IgD-negative memory B cell (primary cell): Measurements from ENCODE around the gene FOSL1. TPM values are rescaled to one million over a fixed set of nuclear protein-coding genes. Genes with fewer than 3 reads are reported as not detected.

Source experiments
- H3K27ac Mint-ChIP-seq, 3 donors: one replicate each; pipeline ENCODE4 v1.8.0; 2020 to 2022; ENCODE audit warnings: mild to moderate bottlenecking in 3 of 3, mixed read lengths in 3 of 3, moderate library complexity in 1 of 3
- H3K27me3 Mint-ChIP-seq: one replicate; pipeline ENCODE4 v1.8.0; 2021; ENCODE audit warnings: mixed read lengths
- H3K36me3 Mint-ChIP-seq: one replicate; pipeline ENCODE4 v1.8.0; 2020; ENCODE audit warnings: mild to moderate bottlenecking, mixed read lengths
- H3K4me1 Mint-ChIP-seq, 3 donors: one replicate each; pipeline ENCODE4 v1.8.0; 2020 to 2022; ENCODE audit warnings: mixed read lengths in 3 of 3, mild to moderate bottlenecking in 1 of 3
- H3K4me3 Mint-ChIP-seq, 4 donors: one replicate each; pipeline ENCODE4 v1.8.0; 2020 to 2022; ENCODE audit warnings: mild to moderate bottlenecking in 4 of 4, mixed read lengths in 4 of 4, moderate library complexity in 3 of 4
- H3K9me3 Mint-ChIP-seq, 3 donors: one replicate each; pipeline ENCODE4 v1.8.0; 2020 to 2021; ENCODE audit warnings: mixed read lengths in 3 of 3, mild to moderate bottlenecking in 1 of 3
- polyA plus RNA-seq: library from polyadenylated mRNA; unstranded; fragments of 300-500 nt; fragmentation: Illumina TruSeq; gene quantifications from one replicate; pipeline ENCODE4 v1.2.3, GENCODE V29; 2021

The FOSL1 gene
- polyA plus RNA-seq, 1 donor from 2014 or later: 0.79 TPM

DNA sequence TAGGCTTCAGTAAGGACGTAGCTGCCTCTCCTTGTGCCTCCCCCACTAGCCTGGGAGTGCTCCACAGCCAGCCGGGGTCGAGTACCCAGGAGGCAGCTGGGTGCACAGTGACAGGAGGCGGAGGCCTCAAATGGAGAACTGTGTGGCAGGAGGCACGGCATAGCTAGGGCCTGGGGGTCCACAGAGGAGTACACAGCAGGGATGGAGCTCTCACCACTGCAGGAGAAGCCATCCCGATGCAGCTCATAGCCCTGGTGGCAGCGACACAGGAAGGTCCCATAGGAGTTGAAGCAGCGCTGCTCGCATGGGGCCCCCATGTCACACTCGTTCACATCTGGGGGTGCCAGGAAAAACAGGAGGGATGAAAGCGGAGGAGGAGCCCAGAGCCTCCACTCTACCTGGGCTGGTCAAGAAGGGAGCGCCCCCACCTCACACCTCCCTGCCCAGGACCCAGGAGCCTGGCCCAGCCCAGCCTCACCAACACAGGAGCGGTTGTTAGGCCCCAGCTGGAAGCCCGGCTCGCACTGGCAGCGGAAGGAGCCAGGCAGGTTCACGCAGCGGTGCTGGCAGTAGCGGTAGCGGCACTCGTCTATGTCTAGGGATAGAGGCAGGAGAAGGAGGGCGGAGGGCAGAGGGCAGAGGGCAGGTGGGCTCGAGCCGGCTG, 30.4 kb downstream of the FOSL1 start:
- peaks cover 2% of the 10 kb centered on the region for H3K36me3 Mint-ChIP-seq
- H3K4me1 Mint-ChIP-seq: peaks cover 5 to 13% (median 12%) of the 10 kb centered on the region in 3 donors
- H3K27ac Mint-ChIP-seq: peak overlapping the region in 1 of 3 donors; percentile 18
- H3K27me3 Mint-ChIP-seq: peaks cover 5% of the 10 kb centered on the region
- H3K4me3 Mint-ChIP-seq: peak overlapping the region in 1 of 4 donors; percentile 60
- no peaks in the 10 kb centered on the region for H3K9me3 Mint-ChIP-seq

- Mint-ChIP-seq H3K4me3 (peak overlapping the region in 2 of 4 donors; percentile 33 to 60), H3K27ac (peak overlapping the region in 1 of 3 donors; percentile 45), H3K27me3 (peaks cover 5% of the 10 kb centered on the region)
Measured at GRCh38 chr11:65868907-65869306, 31.3 kb downstream of the FOSL1 start.

GRCh38 chr11:65868076-65868667, 32.0 kb downstream of the FOSL1 start:
- Mint-ChIP-seq H3K27me3 (peaks cover 3% of the 10 kb centered on the region), H3K4me1 (peaks cover 3 to 12% (median 8%) of the 10 kb centered on the region in 3 donors), H3K27ac (peak overlapping the region in 1 of 3 donors; percentile 45), H3K36me3 (peaks cover 2% of the 10 kb centered on the region), H3K4me3 (peak overlapping the region in 1 of 4 donors; percentile 79), H3K9me3 (no peaks in the 10 kb centered on the region)

More at GRCh38 chr11:65868907-65869306, 31.3 kb downstream of the FOSL1 start:
- peaks cover 2% of the 10 kb centered on the region for H3K36me3 Mint-ChIP-seq
- H3K9me3 Mint-ChIP-seq: no peaks in the 10 kb centered on the region
- peaks cover 5 to 13% (median 12%) of the 10 kb centered on the region in 3 donors for H3K4me1 Mint-ChIP-seq

DNA sequence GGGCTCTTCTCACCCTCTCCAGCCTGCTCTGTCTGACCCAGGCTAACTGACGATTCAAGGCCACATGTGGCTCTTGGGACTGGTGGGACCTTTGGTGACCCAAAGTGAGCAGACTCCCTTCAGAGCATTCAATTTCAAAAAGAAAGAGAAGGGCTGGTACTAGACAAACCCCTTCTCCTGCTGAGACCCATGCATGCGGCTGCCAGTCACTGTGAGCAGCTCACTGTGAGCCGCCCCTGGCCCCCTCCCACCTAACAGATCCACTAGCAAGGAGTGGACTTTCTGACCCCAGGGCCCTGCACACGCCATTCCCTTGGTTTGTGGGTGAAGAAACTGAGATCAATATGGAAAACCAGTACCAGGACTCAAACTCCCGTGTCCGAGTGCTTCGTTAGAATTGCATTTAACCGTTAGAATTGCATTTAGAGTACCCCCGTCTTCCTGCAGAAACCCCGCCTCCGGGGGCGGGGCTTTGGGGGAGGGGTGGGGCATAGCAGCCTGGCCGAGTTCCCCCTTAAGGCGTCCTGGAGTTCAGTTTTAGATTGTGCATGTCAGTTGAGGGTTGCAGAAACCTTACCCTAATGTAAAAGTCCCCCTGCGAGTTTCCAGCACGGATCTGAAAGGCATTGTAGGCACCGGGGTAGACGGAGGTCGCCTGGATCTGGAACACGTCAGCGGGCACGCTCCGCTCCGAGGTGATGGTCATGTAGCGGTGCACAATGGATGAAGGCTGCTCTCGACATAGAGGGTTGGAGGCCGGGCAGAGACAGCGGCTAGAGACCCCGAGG, 32.7 kb downstream of the FOSL1 start:
- H3K27ac Mint-ChIP-seq: peak overlapping the region in 1 of 3 donors; percentile 45

GRCh38 chr11:65866509-65867283, 33.5 kb downstream of the FOSL1 start:
- H3K4me3 Mint-ChIP-seq: peak overlapping the region in 1 of 4 donors; percentile 79
- H3K36me3 Mint-ChIP-seq: peaks cover 2% of the 10 kb centered on the region
- no peak overlapping the region for H3K27ac Mint-ChIP-seq
- no peaks in the 10 kb centered on the region for H3K27me3 Mint-ChIP-seq
- H3K9me3 Mint-ChIP-seq: no peaks in the 10 kb centered on the region
- peaks cover 0 to 12% (median 5%) of the 10 kb centered on the region in 3 donors for H3K4me1 Mint-ChIP-seq

More for the DNA sequence above, 32.7 kb downstream of the FOSL1 start:
- Mint-ChIP-seq H3K4me1 (peaks cover 0 to 11% (median 5%) of the 10 kb centered on the region in 3 donors), H3K9me3 (no peaks in the 10 kb centered on the region), H3K4me3 (peak overlapping the region in 2 of 4 donors; percentile 27 to 79), H3K36me3 (peaks cover 2% of the 10 kb centered on the region), H3K27me3 (no peaks in the 10 kb centered on the region)

GRCh38 chr11:65865550-65866172, 34.5 kb downstream of the FOSL1 start:
- H3K27ac Mint-ChIP-seq: peak overlapping the region in 1 of 3 donors; percentile 85
- no peaks in the 10 kb centered on the region for H3K9me3 Mint-ChIP-seq
- H3K36me3 Mint-ChIP-seq: peaks cover 2% of the 10 kb centered on the region
- H3K4me3 Mint-ChIP-seq: no peak overlapping the region
- H3K4me1 Mint-ChIP-seq: peaks cover 0 to 14% (median 6%) of the 10 kb centered on the region in 3 donors
- no peaks in the 10 kb centered on the region for H3K27me3 Mint-ChIP-seq

- Mint-ChIP-seq H3K4me1 (peaks cover 4 to 13% (median 7%) of the 10 kb centered on the region in 3 donors), H3K4me3 (no peak overlapping the region), H3K9me3 (no peaks in the 10 kb centered on the region), H3K27me3 (no peaks in the 10 kb centered on the region), H3K36me3 (peaks cover 2% of the 10 kb centered on the region), H3K27ac (peak overlapping the region in 2 of 3 donors; percentile 39 to 85)
Measured at GRCh38 chr11:65864706-65865471, 35.3 kb downstream of the FOSL1 start.

DNA sequence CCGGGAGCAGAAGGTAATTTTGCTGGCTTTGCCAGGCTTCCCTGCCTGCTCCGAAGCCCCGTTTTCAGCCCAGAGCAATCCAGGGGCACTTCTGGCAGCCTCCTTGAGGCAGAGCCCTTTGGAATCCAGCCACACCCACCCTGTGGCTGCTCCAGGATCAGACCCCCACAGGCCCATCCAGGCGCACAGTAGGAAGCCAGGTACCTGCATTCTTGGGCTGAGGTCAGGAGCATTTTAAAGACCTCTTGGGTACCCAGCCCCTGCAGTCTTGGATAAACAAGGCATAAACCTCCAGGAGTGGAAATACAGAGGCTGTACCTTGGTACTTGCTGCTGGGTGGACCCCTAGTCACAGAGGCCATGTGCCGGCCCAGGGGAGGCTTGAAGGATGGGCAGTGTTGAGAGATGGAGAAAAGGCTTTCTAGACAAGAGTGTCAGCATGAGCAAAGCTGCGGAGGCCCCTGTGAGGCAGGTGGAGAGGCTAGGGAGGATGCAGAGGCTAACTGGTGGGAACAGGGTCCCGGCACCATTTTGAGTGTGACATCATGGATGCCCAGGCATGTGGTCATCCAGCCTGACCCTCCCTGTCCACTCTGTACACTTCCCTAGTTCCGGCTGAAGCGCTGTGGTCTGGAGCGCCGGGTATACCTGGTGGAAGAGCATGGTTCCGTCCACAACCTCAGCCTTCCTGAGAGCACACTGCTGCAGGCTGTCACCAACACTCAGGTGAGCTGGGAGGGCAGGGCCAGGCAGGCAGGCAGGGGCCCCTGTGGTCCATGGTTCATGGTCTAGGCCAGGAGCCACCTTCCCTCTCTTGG, 36.1 kb downstream of the FOSL1 start:
- H3K36me3 Mint-ChIP-seq: peaks cover 2% of the 10 kb centered on the region
- H3K4me3 Mint-ChIP-seq: peak overlapping the region in 1 of 4 donors; percentile 17
- peak overlapping the region in 1 of 3 donors; percentile 39 for H3K27ac Mint-ChIP-seq
- H3K9me3 Mint-ChIP-seq: no peaks in the 10 kb centered on the region
- H3K27me3 Mint-ChIP-seq: no peaks in the 10 kb centered on the region
- H3K4me1 Mint-ChIP-seq: peaks cover 5 to 14% (median 8%) of the 10 kb centered on the region in 3 donors

DNA sequence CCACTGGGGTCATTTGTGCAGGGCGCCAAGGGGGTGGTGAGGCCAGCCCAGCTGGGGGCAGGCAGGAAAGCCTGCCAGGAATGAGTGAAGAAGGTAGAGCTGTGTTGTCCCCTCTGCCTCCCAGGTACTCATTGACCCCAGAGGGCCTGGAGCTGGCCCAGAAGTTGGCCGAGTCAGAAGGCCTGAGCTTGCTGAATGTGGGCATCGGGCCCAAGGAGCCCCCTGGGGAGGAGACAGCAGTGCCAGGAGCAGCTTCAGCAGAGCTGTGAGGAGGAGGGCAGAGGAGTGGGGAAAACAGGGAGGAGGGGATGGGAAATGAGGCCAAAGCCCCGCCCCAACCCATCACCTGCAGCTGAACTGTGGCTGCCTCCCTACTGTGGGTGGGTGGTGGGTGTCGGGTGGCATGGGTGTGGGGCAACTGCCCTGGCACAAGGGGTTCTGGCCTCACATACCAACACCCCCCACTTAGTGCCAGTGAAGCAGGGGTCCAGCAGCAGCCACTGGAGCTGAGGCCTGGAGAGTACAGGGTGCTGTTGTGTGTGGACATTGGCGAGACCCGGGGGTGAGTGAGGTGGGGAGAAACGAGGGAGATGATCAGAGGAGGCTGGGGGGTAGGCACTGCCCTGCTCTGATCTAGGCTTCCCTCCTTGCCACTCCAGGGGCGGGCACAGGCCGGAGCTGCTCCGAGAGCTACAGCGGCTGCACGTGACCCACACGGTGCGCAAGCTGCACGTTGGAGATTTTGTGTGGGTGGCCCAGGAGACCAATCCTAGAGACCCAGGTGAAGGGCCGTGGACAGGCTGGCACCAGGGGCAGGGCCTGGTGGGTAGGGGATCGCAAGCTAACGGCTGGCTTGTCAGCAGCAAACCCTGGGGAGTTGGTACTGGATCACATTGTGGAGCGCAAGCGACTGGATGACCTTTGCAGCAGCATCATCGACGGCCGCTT, 37.0 kb downstream of the FOSL1 start:
- Mint-ChIP-seq H3K4me1 (peaks cover 10 to 18% (median 11%) of the 10 kb centered on the region in 3 donors), H3K4me3 (peak overlapping the region in 2 of 4 donors; percentile 34 to 82), H3K27ac (peak overlapping the region in 1 of 3 donors; percentile 64), H3K36me3 (peaks cover 2% of the 10 kb centered on the region), H3K9me3 (no peaks in the 10 kb centered on the region), H3K27me3 (no peaks in the 10 kb centered on the region)

- H3K9me3 Mint-ChIP-seq: no peaks in the 10 kb centered on the region
Measured at GRCh38 chr11:65862191-65862735, 37.9 kb downstream of the FOSL1 start.

GRCh38 chr11:65861533-65862183, 38.5 kb downstream of the FOSL1 start:
- Mint-ChIP-seq H3K27me3 (no peaks in the 10 kb centered on the region), H3K4me3 (peak overlapping the region; percentile 51 to 98 (median 97)), H3K27ac (no peak overlapping the region), H3K36me3 (no peaks in the 10 kb centered on the region), H3K9me3 (no peaks in the 10 kb centered on the region), H3K4me1 (peaks cover 13 to 21% (median 17%) of the 10 kb centered on the region in 3 donors)

More at GRCh38 chr11:65862191-65862735, 37.9 kb downstream of the FOSL1 start:
- H3K27ac Mint-ChIP-seq: no peak overlapping the region
- no peaks in the 10 kb centered on the region for H3K27me3 Mint-ChIP-seq
- H3K4me3 Mint-ChIP-seq: peak overlapping the region in 3 of 4 donors; percentile 34 to 82 (median 65)
- H3K4me1 Mint-ChIP-seq: peaks cover 11 to 19% (median 13%) of the 10 kb centered on the region in 3 donors
- H3K36me3 Mint-ChIP-seq: peaks cover 2% of the 10 kb centered on the region
